GM18858 (cell line): ENCODE measurements around the gene ZMPSTE24.

Source experiments
- ATAC-seq: cut with Tn5 transposase; IDR thresholded peaks from one replicate; pipeline ENCODE4 v1.9.1; 2021; ENCODE audit not compliant: unreplicated experiment

Gene ZMPSTE24

DNA sequence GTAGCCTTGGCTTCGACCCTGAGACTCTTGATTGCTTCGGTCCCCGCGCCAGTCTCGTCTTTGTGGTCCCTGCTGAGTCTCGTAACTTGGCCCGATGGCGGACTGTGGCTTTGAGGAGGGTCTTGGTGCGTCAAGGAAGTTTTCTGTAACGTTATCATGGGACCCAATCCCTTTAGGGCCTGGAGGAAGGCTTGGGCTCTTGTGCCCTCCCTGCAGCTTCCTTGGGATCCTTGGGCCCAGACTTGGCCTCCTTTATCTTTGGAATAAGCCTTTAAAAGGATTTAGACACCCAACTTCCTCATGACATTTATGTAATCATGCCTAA is 371 bp downstream of the ZMPSTE24 start:
- ATAC-seq = no peak

DNA sequence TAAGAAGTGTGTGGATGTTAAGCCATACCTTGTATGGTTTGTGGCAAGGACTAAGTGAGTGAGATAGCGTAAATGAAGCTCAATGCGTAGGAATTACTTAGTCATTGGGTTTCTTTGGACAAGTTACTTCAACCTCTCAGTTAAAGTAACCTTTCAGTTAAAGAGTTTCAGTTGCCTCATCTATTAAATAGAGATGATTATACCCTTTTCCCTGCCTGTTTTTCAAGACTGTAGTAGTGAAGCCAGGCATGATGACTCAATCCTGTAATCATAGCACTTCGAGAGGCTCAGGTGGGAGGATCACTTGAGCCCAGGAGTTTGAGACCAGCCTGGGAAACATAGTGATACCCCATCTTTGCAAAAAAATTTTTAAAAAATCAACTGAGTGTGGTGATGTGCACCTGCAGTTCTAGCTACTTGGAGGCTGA is 6.3 kb downstream of the ZMPSTE24 start:
- ATAC-seq = no peak

DNA sequence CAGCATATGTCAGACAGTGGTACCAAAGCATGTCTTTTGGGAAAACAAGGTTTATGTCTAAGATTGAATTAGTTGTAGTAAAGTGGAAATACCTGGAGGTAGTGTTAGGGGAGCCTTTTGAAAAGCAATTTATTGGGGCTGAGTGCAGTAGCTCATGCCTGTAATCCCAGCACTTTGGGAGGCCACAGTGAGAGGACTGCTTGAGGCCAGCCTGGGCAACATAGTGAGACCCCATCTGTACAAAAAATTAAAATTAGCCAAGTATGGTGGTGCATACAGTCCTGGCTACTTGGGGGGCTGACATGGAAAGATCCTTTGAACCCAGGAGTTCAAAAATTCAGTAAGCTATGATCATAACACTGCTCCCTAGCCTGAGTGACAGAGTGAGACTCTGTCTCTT is 7.3 kb downstream of the ZMPSTE24 start:
- ATAC-seq = no peak

DNA sequence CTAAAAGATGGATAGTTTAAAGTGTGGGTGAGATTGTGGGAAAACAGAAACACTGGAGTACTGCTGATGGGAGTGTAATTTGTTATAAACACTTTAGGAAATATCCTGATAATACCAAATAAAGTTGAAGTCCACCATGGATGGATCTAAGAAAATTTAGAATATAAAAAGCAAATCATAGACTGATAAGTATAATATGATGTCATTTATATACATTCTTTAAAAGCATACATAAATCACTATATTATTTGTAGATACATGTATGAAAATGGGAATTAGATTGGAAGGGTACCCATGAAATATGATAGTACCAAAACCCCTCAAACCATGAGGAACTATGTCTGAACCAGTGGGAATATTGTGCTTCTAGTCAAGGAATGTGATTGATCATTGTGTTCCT is 7.9 kb downstream of the ZMPSTE24 start:
- no peak for ATAC-seq

DNA sequence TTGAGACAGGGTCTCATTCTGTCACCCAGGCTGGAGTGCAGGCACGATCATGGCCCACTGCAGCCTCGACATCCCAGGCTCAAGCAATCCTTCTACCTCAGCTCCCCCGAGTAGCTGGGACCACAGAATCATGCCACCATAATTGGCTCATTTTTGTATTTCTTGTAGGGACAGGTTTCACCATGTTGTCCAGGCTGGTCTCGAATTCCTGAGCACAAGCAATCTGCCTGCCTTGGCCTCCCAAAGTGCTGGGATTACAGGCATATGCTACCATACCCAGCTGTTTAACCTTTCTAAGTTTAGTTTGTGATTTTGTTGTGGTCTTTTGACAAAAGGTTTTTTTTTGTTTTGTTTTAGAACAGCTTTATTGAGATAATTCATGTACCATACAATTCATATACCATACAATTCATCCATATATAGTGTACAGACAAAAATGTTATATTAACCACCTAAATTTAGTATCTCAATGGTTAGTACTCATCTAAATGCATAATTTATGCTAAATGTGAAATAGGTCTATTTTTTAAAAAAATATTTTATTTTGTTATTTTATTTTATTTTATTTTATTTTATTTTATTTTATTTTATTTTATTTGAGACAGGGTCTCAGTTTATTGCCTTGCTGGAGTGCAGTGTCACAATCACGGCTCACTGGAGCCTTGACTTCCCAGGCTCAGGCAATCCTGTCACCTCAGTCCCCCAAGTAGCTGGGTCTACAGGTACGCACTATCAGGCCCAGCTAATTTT is 8.9 kb downstream of the ZMPSTE24 start:
- no peak for ATAC-seq

DNA sequence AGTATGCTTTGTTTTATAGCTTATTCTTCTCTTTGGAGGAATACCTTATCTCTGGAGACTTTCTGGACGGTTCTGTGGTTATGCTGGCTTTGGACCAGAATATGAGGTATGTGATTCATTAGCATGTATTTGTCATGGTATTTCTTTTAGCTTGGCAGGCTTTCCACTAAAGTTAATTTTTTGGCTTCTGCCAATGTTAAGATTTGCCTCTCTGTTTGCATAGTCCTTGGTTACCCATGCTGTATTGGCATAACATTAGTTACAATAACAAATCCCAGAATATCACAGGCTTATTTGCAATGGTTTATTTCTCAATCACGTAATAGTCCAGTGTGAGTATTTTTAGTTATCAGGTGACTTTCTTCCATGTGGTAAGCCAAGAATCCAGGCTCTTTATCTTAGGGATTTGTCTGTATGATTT is 9.7 kb downstream of the ZMPSTE24 start:
- no peak for ATAC-seq

DNA sequence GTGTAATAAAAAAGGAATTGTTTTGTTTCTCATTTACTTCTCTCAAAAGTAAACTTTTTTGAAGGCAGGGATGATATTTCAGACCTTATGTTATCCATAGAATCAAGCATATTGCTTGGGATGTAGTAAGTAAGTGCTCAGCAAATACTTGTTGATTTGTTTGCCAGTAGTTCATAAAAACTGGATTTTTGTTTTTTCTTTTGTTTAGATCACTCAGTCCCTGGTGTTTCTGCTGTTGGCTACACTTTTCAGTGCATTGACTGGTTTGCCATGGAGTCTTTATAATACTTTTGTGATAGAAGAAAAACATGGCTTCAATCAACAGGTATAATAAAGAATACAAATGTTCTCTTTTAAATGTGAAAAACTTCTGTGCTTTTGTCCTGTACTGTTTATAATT is 10.2 kb downstream of the ZMPSTE24 start:
- no peak for ATAC-seq

DNA sequence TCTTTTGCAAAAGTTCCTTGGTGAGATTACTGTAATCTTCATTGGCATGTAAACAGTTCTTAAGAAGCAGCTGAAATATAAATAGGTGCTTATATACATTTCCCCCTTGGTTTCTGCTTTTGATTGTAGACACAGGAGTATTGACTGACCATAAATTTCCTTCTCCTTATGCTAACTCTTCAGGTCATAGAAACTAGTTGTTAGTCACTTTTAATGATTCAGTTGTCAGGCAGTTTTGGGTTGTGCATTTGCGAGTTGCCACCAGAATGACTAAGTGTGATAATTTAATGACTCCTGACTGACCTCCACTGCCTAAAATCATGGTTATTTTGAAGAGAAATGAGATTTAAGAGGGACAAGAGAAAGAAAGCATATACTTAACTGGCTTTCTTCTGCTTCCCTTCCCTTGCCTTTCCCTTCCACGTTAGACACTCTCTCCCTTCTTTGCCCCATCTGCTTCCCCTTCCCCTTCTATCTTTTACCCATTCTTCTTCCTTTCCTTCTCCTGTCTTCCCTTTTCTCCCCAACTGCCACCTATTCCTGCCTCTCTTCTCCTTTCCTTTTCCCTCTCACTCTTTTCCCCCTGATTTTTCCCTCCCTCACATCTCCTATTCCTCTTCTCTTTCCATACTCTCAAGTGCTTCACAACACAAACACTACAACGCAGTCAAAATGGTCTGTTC is 12.3 kb downstream of the ZMPSTE24 start:
- ATAC-seq = no peak

DNA sequence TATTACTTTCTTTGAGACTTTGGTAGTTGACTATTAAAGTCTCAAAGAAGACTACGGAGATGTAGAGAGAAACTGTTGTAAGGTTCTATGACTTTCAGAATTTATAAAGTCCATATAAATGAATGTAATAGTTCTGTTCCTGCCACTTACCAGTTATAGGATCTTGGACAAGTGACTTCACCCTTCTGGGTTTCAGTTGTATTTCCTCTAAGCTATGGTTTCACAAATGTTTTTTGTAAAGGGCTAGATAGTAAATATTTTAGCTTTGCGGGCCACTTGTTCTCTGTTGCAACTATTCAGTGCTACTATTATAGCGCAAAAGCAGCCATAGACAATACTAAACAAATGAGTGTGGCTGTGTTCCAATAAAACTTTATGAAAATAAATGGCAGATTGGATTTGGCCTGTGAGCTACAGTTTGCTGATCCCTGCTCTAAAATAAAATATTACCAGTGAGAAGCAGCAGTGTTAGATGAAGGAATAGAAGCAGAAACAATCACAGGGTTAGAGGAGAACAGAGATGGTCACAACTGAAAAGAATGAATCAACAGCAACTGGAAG is 14.7 kb downstream of the ZMPSTE24 start:
- ATAC-seq = no peak

DNA sequence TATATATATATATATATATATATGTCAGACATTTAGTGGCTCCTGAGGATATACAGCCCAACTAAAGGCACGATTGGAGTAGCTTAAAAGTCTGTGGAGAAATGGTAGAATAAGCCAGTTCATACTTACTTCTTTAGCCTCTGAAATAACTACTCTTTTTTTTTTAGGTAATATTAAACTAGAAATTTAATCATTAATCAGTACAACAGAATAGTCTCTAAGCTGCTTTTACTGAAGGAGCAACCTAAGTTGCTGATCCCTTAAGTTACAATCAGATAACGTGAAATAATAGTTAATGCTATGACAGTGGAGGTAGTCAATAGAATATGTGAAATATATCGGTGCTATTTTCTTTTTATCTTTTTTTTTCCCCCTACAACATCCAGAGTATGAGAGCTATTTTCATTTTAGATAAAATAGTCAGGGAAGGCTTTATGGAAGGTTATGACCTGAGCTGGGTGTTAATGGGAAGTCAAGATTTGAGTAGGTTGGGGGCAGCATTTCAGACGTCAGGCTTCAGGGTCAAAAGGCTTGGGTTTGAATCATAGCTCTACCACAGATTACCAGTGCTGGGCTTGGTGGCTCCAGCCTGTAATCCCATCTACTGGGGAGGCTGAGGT is 15.6 kb downstream of the ZMPSTE24 start:
- ATAC-seq = no peak

DNA sequence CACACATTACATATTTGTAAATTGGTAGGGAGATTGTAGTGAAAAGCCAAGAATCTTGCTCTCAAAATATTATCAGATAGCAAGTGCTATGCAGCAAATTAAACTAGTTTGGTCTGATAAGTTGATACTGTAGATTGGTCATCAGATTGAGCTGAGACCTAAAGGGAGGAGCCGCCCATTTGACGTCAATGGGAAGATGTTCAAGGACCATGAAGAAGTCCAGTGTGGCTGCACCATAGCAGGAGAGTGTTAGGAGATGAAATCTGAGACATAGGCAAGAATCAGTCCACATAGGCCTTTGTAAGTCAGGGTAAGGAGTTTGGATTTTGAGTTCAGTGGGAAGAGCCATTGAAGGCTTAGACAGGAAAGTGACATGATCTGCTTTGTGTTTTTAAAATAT is 16.3 kb downstream of the ZMPSTE24 start:
- no peak for ATAC-seq

DNA sequence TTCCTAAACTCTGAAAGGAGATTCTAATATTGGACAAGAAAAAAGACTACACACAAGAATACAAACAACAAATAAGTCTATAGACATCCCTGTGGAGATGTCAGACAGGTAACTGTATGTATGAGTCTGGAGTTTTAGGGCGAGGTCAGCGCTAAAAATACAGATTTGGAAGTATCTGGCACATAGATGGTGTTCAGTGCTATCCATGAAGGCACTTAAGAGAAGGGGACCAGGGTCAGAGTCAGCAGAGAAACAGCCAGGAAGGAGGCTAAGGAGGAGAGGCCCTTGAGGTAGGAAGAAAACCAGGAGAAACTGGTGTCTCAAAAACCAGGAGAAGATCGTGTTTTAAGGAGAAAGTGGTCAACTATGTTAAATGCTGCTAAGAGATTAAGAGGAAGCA is 18.1 kb downstream of the ZMPSTE24 start:
- no peak for ATAC-seq

DNA sequence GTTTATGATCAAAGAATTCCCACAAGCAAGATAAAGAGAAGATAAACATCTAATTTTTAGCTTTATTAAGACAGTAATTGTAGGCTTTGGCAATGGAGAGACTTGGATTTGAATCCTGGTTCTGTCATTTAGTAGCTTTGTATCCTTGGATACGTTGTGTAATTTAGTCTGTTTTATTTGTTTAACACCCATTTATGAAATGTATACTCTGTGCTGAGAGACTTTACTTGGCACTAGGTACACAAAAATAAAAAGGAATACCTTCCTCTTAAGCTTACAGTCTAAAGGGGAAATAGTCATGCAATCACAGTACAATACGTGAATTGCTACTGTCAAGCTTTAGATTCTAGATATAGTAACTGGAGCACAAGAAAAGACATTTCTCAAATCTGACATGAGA is 23.8 kb downstream of the ZMPSTE24 start:
- ATAC-seq = no peak

DNA sequence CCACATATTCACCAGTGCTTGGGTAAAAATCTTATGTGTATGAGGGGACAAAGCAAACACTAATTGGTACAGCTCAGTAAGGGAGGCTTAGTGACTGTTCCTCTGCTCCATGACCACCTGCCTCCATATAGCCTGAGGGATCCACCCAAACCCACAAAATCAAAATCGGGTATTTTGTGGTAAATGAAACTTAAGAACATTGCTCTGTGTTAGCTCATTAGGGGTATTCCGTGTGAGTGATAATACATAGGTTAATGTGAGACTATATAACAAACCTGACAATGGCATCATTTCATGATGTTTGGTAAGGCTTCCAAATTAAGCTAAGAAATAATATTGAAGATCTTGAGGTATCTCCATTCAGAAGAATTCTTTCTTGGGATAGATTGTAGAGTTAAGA is 33.3 kb downstream of the ZMPSTE24 start:
- no peak for ATAC-seq

DNA sequence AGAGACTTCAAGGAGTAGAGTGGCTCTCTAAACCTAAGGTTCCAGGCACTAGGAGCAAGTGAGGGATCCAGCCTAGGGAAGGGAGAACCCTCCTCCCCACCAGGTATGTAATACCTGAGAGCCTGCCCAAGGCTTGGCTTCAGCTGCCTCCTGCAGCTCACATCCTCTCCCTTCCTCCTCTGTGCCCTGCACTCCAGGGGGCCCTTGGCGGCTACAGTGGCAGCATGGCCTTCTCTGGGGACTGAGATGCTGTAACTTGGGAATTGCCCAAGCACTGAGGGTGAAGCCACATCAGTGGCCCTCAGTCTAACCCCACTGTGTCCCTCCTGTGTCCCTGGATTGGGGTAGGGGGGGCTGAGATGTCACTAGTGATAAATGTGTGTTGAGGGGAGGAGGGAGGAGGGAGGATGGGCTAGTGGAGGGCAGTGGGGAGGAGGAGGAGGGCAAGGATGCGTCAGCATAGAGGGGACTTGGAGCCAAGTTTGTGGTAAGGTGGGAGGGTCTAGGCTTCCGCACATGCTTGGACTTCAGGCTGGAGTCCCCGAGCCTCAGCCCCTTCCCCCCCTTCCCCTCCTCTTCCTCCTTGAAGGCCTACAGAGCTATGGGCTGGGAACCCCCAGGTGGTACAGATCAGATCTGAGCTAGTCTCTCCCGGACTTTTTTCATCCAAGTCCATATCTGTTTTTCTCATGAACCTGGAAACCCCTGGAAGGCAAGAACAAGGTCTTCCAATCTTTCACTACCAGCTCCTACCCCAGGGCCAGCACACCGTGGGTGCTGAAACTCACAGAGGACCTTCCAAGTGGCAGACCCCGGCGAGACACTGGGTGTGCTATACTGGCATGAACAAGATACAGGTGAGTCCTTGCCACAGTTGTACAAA is 41.6 kb downstream of the ZMPSTE24 start:
- ATAC-seq = no peak

DNA sequence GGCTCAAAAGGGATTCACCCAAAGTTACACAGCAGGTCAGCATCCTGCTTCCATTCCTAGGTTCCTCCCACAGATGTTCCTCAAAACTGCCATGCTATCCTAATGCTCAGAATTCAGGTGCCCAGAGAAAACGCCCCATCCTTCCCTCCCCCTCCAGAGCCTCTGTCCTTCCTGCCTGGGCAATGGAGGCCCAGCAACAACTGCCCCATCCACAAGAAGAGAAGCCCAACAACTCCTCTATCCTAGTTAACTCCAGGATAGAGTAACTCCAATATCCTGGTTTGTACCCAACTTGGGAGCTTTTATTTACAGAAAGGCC is 42.2 kb downstream of the ZMPSTE24 start:
- no peak for ATAC-seq

DNA sequence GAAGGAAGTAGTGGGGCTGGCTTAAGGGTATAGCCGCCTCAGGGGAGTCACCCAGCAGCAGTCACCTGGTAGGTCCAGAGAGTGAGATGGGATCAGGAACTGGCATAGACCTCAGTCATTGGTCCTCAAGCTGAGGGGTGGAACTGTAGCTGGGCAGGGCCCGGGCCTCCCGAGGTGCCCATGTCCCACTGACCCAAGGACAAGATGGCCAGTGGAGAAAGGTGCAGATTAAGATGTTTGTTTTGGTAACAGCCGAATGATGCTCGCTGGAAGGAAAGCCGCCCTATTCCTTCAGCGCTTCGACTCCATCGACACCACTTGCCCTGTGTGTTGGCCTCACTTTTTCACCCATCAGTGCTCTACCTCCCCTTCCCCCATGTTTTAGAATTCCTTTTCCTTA is 42.6 kb downstream of the ZMPSTE24 start:
- no peak for ATAC-seq

DNA sequence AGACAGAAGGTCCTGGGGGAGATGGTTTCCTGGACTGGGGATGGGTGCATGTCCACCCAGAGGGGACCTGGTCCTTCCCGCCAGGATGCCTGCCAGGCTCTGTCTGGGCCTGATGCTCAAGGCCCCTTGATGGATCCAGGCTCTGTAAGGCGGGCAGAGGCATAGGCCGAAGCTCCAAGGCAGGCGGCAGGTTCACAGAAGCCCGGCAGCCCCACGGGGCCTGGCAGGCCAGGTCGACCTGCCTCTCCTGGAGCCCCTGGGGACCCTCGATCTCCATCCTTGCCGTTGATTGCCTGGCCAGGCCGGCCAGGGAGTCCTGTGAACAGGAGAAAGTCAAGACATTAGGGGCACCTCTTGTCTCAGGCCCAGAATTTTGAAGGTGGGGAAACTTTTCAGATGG is 43.0 kb downstream of the ZMPSTE24 start:
- ATAC-seq = no peak

DNA sequence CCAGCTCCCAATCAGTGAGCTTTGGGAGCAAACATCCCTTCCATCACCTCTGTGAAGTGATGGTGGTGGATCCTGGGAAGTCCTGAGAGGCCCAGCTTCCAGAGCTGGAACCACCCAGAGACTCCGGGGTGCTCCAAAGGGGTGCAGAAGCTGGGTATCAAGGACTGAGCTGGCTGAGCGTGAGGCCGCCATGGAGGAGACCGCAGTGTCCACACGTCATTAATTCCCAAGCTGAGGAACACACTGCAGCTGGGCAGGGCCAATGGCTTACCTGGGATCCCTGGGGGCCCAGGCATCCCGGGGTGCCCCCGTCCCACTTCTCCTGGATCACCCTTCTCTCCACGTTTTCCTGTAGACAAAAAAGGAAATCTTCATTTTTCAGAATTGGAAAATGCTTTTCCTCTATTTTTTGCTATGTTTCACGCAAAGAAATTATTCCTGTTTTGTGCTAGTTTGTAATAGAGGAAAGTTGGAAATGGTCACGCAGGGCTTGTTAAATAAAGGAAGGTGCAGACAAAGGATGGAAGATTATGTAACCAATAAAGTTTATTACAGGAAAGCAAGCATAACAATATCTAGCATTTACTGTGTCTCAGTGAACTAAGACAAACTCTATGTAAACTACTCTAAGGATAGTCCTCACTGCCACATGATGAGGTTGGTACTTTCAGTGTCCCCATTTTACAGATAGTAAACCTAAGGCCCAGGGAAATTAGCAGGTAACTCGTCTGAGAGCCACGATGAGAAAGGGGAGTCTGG is 43.7 kb downstream of the ZMPSTE24 start:
- no peak for ATAC-seq

DNA sequence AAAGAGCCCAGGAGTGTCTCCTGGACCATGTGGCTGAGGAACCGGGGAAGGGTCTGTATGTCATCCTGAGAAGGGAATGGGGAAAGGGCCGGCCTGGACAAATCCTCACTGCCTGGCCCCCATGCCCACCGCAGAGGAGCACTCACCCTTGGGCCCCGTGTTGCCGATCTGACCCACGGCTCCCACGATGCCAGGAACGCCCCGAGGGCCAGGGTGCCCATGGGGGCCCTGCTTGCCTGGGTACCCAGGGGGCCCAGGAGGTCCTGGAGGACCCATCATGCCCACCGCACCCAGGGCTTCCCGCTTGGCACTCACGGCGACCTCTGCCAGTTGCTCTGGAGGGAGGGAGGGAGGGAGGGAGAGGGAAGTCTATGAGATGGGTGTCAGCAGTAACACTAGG is 44.4 kb downstream of the ZMPSTE24 start:
- no peak for ATAC-seq
